Esophagus (tissue), 2 donors: ENCODE results near the gene EGR1. TPM values are rescaled to one million over a fixed set of nuclear protein-coding genes. Genes with fewer than 3 reads are reported as not detected.

ENCODE experiments used
- polyA plus RNA-seq, 2 donors: library from polyadenylated mRNA; stranded (reverse); fragments of 200-250 nt; gene quantifications; one replicate each; pipeline ENCODE4 v1.2.3, GENCODE V29; 2013
- donor health status: healthy with polysubstance abuse.
- donor health status: Bipolar disorder and iron deficiency.

The EGR1 gene
- polyA plus RNA-seq, 2 donors, result 17.9 to 45.0 TPM

Other genes starting within 250 kb of the EGR1 start
- under 1 TPM; 0.14 to 0.32 TPM for gene GFRA3, start 190.9 kb upstream of the EGR1 start, polyA plus RNA-seq
- gene CDC25C, start 133.7 kb upstream of the EGR1 start, polyA plus RNA-seq, result 1 to 10 TPM; 1.0 to 1.6 TPM
- gene FAM53C, start 127.2 kb upstream of the EGR1 start, polyA plus RNA-seq, result 1 to 10 TPM; 7.4 to 8.7 TPM
- gene KDM3B, start 112.8 kb upstream of the EGR1 start, polyA plus RNA-seq, result 10 to 100 TPM; 18.7 to 20.7 TPM
- gene REEP2, start 26.4 kb upstream of the EGR1 start, polyA plus RNA-seq, result 1 to 10 TPM; 2.0 to 2.6 TPM
- gene ETF1, start 77.8 kb downstream of the EGR1 start, polyA plus RNA-seq, result 10 to 100 TPM; 38.9 to 64.8 TPM
- gene HSPA9, start 109.9 kb downstream of the EGR1 start, polyA plus RNA-seq, result 100 to 1,000 TPM in 1 of 2 donors, 10 to 100 TPM in 1; 78.5 to 111 TPM